Ovary (tissue), 9 donors: Measurements from ENCODE around the gene GPR68. TPM values are rescaled to one million over a fixed set of nuclear protein-coding genes. Genes with fewer than 3 reads are reported as not detected.

ENCODE experiments used
- DNase-seq, 5 donors: peaks; one replicate each; pipeline ENCODE4 v3.0.0-alpha.2; 2019 to 2020
- H3K27ac ChIP-seq, 2 donors: fragments of 200-600 bp; one replicate each; pipeline versions ENCODE4 v1.5.1 to v1.8.0; 2019 to 2022
- H3K27me3 ChIP-seq: fragments of 200-600 bp; one replicate; pipeline ENCODE4 v1.8.0; 2022
- H3K36me3 ChIP-seq: fragments of 200-600 bp; sonication (generic); one replicate; pipeline ENCODE4 v1.5.1; 2019
- H3K4me1 ChIP-seq: one replicate; pipeline ENCODE4 v1.8.1; 2013; ENCODE audit warnings: mild to moderate bottlenecking, moderate library complexity; ENCODE audit not compliant: insufficient read depth
- H3K4me3 ChIP-seq: fragments of 200-600 bp; sonication (generic); one replicate; pipeline ENCODE4 v1.5.1; 2017
- H3K9me3 ChIP-seq, 2 donors: fragments of 200-600 bp in 1 of 2; sonication (generic) in 1 of 2; one replicate each; pipeline versions ENCODE4 v1.5.1 to v1.8.1; 2013 to 2019; ENCODE audit warnings: mild to moderate bottlenecking in 1 of 2, moderate library complexity in 1 of 2
- EP300 ChIP-seq: sonication (generic); formaldehyde crosslinking; IDR thresholded peaks from one replicate; pipeline ENCODE4 v1.6.1; 2017; ENCODE audit warnings: antibody characterized with exemption
- POLR2A ChIP-seq: fragments of 450-650 bp; IDR thresholded peaks from one replicate; pipeline ENCODE4 v1.6.1; 2017; ENCODE audit warnings: antibody characterized with exemption, mild to moderate bottlenecking, moderate library complexity
- WGBS, 3 donors: extraction: QIAGEN DNeasy Blood & Tissue Kit in 1 of 3; methylation state at CpG; one replicate each; pipeline versions ENCODE4 v1.1.5 to v1.1.7; 2013 to 2017; 5-methylcytosine and 5-hydroxymethylcytosine counted together
- intact Hi-C, 4 donors: fragments of 100-400 bp; cut with DNase I; formaldehyde crosslinking; loops; one replicate each; pipeline versions ENCODE4 v1.11.0 to v1.15.1; 2022 to 2023
- polyA plus RNA-seq, 2 donors: library from polyadenylated mRNA; stranded (reverse); fragments of 200-250 nt in 1 of 2; fragments of 350-450 nt in 1 of 2; fragmentation: Illumina TruSeq in 1 of 2; extraction: RNeasy Lipid Tissue Mini Kit (QIAGEN cat#74804) in 1 of 2; gene quantifications; one replicate each; pipeline ENCODE4 v1.2.3, GENCODE V29; 2013 to 2014
- total RNA-seq, 7 donors: library from RNA; depleted of rRNA in 2 of 7; stranded (reverse); fragments of >200 nt in 2 of 7; fragmentation: NEBNext Ultra II Directional in 3 of 7; extraction: Animal tissue kit (Norgen Biotek cat#: 25700) in 3 of 7; gene quantifications; one replicate each; pipeline versions ENCODE4 v1.1.0 to v1.2.4, GENCODE V29; 2016 to 2023
- TF ChIP-seq, protein P1 (sequence below), 3 donors: fragments of 450-650 bp in 2 of 3; fragments of 200-600 bp in 1 of 3; IDR thresholded peaks; one replicate each; pipeline versions ENCODE4 v1.5.1 to v1.8.0; 2016 to 2022; ENCODE audit warnings: antibody characterized with exemption in 3 of 3, mild to moderate bottlenecking in 1 of 3
- donor health status: DM: no; HTN: no; CAD: no; lungs with moderate emphysema.
- donor health status: DM: no; HTN: no; CAD: no.
- donor health status: Bipolar disorder and iron deficiency.
- donor health status: DM: yes; HTN: yes; CAD: no.
- donor health status: DM: no; HTN: no; CAD: no.
- donor health status: DM: yes; HTN: yes; CAD: no.

Gene GPR68
- total and polyA plus RNA-seq, 9 donors = 0.17 to 0.57 (median 0.36) TPM; not detected in 1

- Histone ChIP-seq H3K27me3 (no peaks in the 10 kb centered on the region), H3K9me3 (no peaks in the 10 kb centered on the region), H3K4me3 (no peak overlapping the region), H3K27ac (no peak overlapping the region), H3K4me1 (peaks cover 7% of the 10 kb centered on the region), H3K36me3 (no peaks in the 10 kb centered on the region)
- no peak for DNase-seq
- WGBS, 3 donors = 90 to 93% (median 92%) methylated on average over 42 to 43 of the region's 43 CpGs
- intact Hi-C loops = loop anchor here in 1 of 4 donors (10.0 kb wide), 1 partner anchor 1328 kb away; no protein-coding TSS in a partner anchor
- no peak for TF ChIP-seq POLR2A
- no peak for TF ChIP-seq EP300
- TF ChIP-seq, protein P1, sequence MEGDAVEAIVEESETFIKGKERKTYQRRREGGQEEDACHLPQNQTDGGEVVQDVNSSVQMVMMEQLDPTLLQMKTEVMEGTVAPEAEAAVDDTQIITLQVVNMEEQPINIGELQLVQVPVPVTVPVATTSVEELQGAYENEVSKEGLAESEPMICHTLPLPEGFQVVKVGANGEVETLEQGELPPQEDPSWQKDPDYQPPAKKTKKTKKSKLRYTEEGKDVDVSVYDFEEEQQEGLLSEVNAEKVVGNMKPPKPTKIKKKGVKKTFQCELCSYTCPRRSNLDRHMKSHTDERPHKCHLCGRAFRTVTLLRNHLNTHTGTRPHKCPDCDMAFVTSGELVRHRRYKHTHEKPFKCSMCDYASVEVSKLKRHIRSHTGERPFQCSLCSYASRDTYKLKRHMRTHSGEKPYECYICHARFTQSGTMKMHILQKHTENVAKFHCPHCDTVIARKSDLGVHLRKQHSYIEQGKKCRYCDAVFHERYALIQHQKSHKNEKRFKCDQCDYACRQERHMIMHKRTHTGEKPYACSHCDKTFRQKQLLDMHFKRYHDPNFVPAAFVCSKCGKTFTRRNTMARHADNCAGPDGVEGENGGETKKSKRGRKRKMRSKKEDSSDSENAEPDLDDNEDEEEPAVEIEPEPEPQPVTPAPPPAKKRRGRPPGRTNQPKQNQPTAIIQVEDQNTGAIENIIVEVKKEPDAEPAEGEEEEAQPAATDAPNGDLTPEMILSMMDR (IDR thresholded peaks at IDR 0.05) = no peak
Measured at GRCh38 chr14:91272341-91273272, 28.1 kb upstream of the GPR68 start.

DNA sequence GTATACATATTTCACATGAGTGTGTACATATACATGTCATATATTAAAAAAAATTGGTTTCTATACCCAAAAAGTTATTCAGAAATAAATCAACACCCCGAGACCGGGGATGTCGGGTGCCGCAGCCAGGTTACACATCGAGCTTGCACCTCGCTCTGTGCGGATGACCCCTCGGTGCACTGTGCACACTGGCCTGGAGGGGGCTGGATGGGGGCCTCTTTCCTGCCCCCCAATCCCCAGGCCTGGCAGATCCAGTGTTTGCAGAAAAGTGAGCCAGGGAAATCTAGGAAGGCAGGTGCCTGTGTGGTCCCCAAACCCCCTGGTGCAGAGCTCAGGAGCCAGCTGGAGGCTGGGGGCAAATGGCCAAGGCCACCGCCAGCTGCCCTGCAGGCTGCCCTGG is 27.1 kb upstream of the GPR68 start:
- Histone ChIP-seq H3K4me1 (peaks cover 6% of the 10 kb centered on the region), H3K4me3 (no peak overlapping the region), H3K27ac (no peak overlapping the region), H3K36me3 (no peaks in the 10 kb centered on the region), H3K9me3 (no peaks in the 10 kb centered on the region), H3K27me3 (no peaks in the 10 kb centered on the region)
- intact Hi-C loops = loop anchor here in 1 of 4 donors (10.0 kb wide), 1 partner anchor 1327 kb away; no protein-coding TSS in a partner anchor
- TF ChIP-seq EP300 (no peak), POLR2A (no peak)
- TF ChIP-seq, protein P1 (IDR thresholded peaks at IDR 0.05) = no peak
- no peak for DNase-seq
- 88 to 93% (median 89%) methylated on average over 9 of the region's 9 CpGs for WGBS, 3 donors

DNA sequence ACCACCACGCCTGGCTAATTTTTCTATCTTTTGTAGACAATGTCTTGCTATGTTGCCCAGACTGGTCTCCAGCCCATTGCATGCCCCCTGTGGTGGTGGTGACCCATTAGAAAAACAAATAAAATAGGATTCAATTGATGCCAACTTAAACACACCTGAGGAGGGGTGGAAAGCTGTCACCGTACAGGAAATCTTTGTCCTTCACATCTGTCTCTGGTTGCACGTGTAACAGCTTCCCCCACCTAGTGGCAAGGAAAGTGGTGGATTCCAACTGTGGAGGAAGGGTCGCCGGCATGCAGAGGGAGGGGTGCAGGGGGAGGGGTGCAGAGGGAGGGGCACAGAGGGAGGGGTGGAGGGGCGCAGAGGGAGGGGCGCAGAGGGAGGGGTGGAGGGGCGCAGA is 26.1 kb upstream of the GPR68 start:
- intact Hi-C loops = loop anchor here in 1 of 4 donors (10.0 kb wide), 1 partner anchor 1326 kb away; no protein-coding TSS in a partner anchor
- no peak overlapping the region for H3K27ac ChIP-seq
- no peaks in the 10 kb centered on the region for H3K36me3 ChIP-seq
- no peak for TF ChIP-seq POLR2A
- TF ChIP-seq, protein P1 (IDR thresholded peaks at IDR 0.05) = no peak
- no peak for TF ChIP-seq EP300
- DNase-seq = no peak
- 50 to 60% (median 51%) methylated on average over 4 to 8 of the region's 8 CpGs for WGBS, 3 donors
- no peak overlapping the region for H3K4me3 ChIP-seq
- no peaks in the 10 kb centered on the region for H3K9me3 ChIP-seq
- H3K27me3 ChIP-seq = no peaks in the 10 kb centered on the region
- peaks cover 6% of the 10 kb centered on the region for H3K4me1 ChIP-seq

GRCh38 chr14:91270188-91270587 is 25.7 kb upstream of the GPR68 start:
- Histone ChIP-seq H3K27me3 (no peaks in the 10 kb centered on the region), H3K4me3 (no peak overlapping the region), H3K36me3 (no peaks in the 10 kb centered on the region), H3K27ac (no peak overlapping the region), H3K4me1 (peaks cover 6% of the 10 kb centered on the region), H3K9me3 (no peaks in the 10 kb centered on the region)
- intact Hi-C loops = loop anchor here in 1 of 4 donors (10.0 kb wide), 1 partner anchor 1325 kb away; no protein-coding TSS in a partner anchor
- WGBS, 3 donors = 93 to 96% (median 94%) methylated on average over 6 of the region's 6 CpGs
- no peak for TF ChIP-seq POLR2A
- no peak for TF ChIP-seq EP300
- TF ChIP-seq, protein P1 (IDR thresholded peaks at IDR 0.05) = no peak
- DNase-seq = no peak
